ENCODE measurements around the gene DICER1. TPM values are rescaled to one million over a fixed set of nuclear protein-coding genes. Genes with fewer than 3 reads are reported as not detected.

DICER1 gene
- polyA plus RNA-seq, 1 donor from 2014 or later: 93.8 TPM

DNA sequence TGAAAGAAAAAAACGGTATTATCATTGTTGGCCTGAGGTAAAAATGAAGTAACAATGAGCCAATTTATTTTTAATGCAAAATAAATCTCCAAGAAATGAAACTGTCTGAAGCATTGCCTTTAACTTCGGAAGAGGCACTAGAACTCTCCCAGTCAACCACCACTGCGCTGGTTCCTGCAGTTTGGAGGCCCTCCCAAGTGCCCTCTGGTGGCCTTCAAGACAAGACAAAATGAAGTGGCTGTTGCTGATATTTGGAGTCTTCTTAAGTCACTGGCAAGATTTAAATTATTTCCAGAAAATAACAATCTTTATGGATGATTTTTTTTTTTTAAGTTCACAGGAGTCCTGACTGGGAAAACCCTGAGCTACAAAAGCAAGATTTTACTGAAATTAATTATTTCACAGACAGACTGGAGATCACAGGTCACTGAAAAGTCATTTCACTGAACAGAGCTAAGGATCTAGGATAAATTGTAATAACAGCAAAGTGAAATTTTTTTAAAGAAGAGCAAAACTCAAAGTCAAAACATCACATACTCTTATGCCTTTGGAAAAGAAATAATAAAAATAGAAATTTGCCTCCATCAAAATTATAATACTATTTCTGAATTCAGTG lies 58.2 kb downstream of the DICER1 start:
- H4K20me1 ChIP-seq (ENCODE audit: insufficient read depth): no peaks in the 10 kb centered on the region
- H2AFZ ChIP-seq (ENCODE audit: low read depth, low read length): no peak overlapping the region
- no peaks in the 10 kb centered on the region for H3F3A ChIP-seq (ENCODE audit: insufficient read depth, low read length, poor library complexity, severe bottlenecking)
- no peak for TF ChIP-seq REST (IDR thresholded peaks at IDR 0.05; ENCODE audit: borderline replicate concordance)
- peak; percentile 80 for TF ChIP-seq SMC3 (conservative IDR thresholded peaks at IDR 0.05; ENCODE audit: poor library complexity)
- TF ChIP-seq RAD21 (conservative IDR thresholded peaks at IDR 0.05): peak; percentile 68
- TF ChIP-seq, protein P1, sequence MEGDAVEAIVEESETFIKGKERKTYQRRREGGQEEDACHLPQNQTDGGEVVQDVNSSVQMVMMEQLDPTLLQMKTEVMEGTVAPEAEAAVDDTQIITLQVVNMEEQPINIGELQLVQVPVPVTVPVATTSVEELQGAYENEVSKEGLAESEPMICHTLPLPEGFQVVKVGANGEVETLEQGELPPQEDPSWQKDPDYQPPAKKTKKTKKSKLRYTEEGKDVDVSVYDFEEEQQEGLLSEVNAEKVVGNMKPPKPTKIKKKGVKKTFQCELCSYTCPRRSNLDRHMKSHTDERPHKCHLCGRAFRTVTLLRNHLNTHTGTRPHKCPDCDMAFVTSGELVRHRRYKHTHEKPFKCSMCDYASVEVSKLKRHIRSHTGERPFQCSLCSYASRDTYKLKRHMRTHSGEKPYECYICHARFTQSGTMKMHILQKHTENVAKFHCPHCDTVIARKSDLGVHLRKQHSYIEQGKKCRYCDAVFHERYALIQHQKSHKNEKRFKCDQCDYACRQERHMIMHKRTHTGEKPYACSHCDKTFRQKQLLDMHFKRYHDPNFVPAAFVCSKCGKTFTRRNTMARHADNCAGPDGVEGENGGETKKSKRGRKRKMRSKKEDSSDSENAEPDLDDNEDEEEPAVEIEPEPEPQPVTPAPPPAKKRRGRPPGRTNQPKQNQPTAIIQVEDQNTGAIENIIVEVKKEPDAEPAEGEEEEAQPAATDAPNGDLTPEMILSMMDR (IDR thresholded peaks at IDR 0.05; ENCODE audit: poor library complexity, severe bottlenecking): peak; percentile 67
- H3K9ac ChIP-seq (ENCODE audit: low read length): no peak overlapping the region
- H3K4me2 ChIP-seq (ENCODE audit: low read length): no peak overlapping the region
- H3K9me3 ChIP-seq (ENCODE audit: low read length): no peaks in the 10 kb centered on the region
- H3K27me3 ChIP-seq (ENCODE audit: insufficient read depth, low read depth, low read length): no peaks in the 10 kb centered on the region
- H3K9me2 ChIP-seq (ENCODE audit: insufficient read depth, low read length): no peaks in the 10 kb centered on the region
- no peak overlapping the region for H3K27ac ChIP-seq (ENCODE audit: low read length)
- H3K79me2 ChIP-seq (replicated peaks; ENCODE audit: insufficient read depth, low read length): peaks cover 16% of the 10 kb centered on the region
- no peak overlapping the region for H3K4me3 ChIP-seq (ENCODE audit: low read length)
- H3K36me3 ChIP-seq (ENCODE audit: insufficient read depth, low read length): peaks cover 9% of the 10 kb centered on the region

GRCh38 chr14:95097385-95097784 lies 59.9 kb downstream of the DICER1 start:
- Histone ChIP-seq H2AFZ (ENCODE audit: low read depth, low read length) (no peak overlapping the region), H3K9ac (ENCODE audit: low read length) (no peak overlapping the region), H3K4me2 (ENCODE audit: low read length) (no peak overlapping the region), H3K27me3 (ENCODE audit: insufficient read depth, low read depth, low read length) (no peaks in the 10 kb centered on the region), H4K20me1 (ENCODE audit: insufficient read depth) (no peaks in the 10 kb centered on the region), H3F3A (ENCODE audit: insufficient read depth, low read length, poor library complexity, severe bottlenecking) (no peaks in the 10 kb centered on the region), H3K4me3 (ENCODE audit: low read length) (no peak overlapping the region), H3K9me2 (ENCODE audit: insufficient read depth, low read length) (no peaks in the 10 kb centered on the region), H3K79me2 (replicated peaks; ENCODE audit: insufficient read depth, low read length) (peaks cover 26% of the 10 kb centered on the region), H3K36me3 (ENCODE audit: insufficient read depth, low read length) (peaks cover 20% of the 10 kb centered on the region), H3K27ac (ENCODE audit: low read length) (no peak overlapping the region), H3K9me3 (ENCODE audit: low read length) (no peaks in the 10 kb centered on the region)
- TF ChIP-seq POLR2AphosphoS5 (IDR thresholded peaks at IDR 0.05) (no peak), TAF1 (IDR thresholded peaks at IDR 0.05; ENCODE audit: low read depth) (no peak), SMC3 (conservative IDR thresholded peaks at IDR 0.05; ENCODE audit: poor library complexity) (no peak), RAD21 (conservative IDR thresholded peaks at IDR 0.05) (no peak), EZH2 (IDR thresholded peaks at IDR 0.05; ENCODE audit: borderline replicate concordance, insufficient read depth, low read length, poor library complexity, severe bottlenecking) (no peak), REST (IDR thresholded peaks at IDR 0.05; ENCODE audit: borderline replicate concordance) (no peak)
- TF ChIP-seq, protein P1 (IDR thresholded peaks at IDR 0.05; ENCODE audit: poor library complexity, severe bottlenecking): no peak

All from neural cell (in vitro differentiated cells).